Prostate gland (tissue), 2 donors: ENCODE measurements around the gene MMS19. TPM values are rescaled to one million over a fixed set of nuclear protein-coding genes. Genes with fewer than 3 reads are reported as not detected.

Experiments
- DNase-seq: peaks from one replicate; pipeline ENCODE4 v3.0.0-alpha.2; 2019; ENCODE audit warnings: low spot score
- H3K27ac ChIP-seq, 2 donors: fragments of 200-600 bp; sonication (generic); 2 replicates each; pipeline ENCODE4 v1.5.1; 2017 to 2019
- H3K27me3 ChIP-seq: fragments of 200-600 bp; sonication (generic); replicated peaks from 2 replicates; pipeline ENCODE4 v1.5.1; 2019; ENCODE audit not compliant: insufficient read depth
- H3K36me3 ChIP-seq, 2 donors: fragments of 200-600 bp; sonication (generic); 1 replicate in 1 of 2; 2 replicates in 1 of 2; pipeline versions ENCODE4 v1.5.1 to v1.8.1; 2017 to 2019
- H3K4me1 ChIP-seq: fragments of 200-600 bp; sonication (generic); replicated peaks from 2 replicates; pipeline ENCODE4 v1.5.1; 2019
- H3K4me3 ChIP-seq, 2 donors: fragments of 200-600 bp; sonication (generic); 2 replicates each; pipeline ENCODE4 v1.5.1; 2017 to 2019
- H3K9me3 ChIP-seq: fragments of 200-600 bp; sonication (generic); 2 replicates; pipeline ENCODE4 v1.5.1; 2017
- CTCF ChIP-seq, 4 experiments: fragments of 200-600 bp in 2 of 4; fragments of 450-650 bp in 2 of 4; sonication (generic) in 2 of 4; IDR thresholded peaks; 1 replicate in 3 of 4; 2 replicates in 1 of 4; pipeline ENCODE4 v1.5.1; 2016 to 2019; ENCODE audit warnings: antibody characterized with exemption in 4 of 4, mild to moderate bottlenecking in 2 of 4, moderate library complexity in 2 of 4
- POLR2A ChIP-seq: fragments of 450-650 bp; IDR thresholded peaks from one replicate; pipeline ENCODE4 v1.6.1; 2016; ENCODE audit warnings: antibody characterized with exemption, mild to moderate bottlenecking
- POLR2AphosphoS5 ChIP-seq: sonication (generic); formaldehyde crosslinking; IDR thresholded peaks from one replicate; pipeline ENCODE4 v1.6.1; 2017; ENCODE audit warnings: antibody characterized with exemption
- WGBS: methylation state at CpG from one replicate; pipeline ENCODE4 v1.1.5; 2018; 5-methylcytosine and 5-hydroxymethylcytosine counted together
- intact Hi-C: fragments of 100-400 bp; cut with DNase I; formaldehyde crosslinking; loops from one replicate; pipeline ENCODE4 v1.14.2; 2022
- total RNA-seq, 2 donors: library from RNA; depleted of rRNA; stranded (reverse); fragments of >200 nt; gene quantifications; one replicate each; pipeline ENCODE4 v1.1.0, GENCODE V29; 2016

The MMS19 gene
- total RNA-seq, 2 donors from 2014 or later = 41.5 to 207 TPM

DNA sequence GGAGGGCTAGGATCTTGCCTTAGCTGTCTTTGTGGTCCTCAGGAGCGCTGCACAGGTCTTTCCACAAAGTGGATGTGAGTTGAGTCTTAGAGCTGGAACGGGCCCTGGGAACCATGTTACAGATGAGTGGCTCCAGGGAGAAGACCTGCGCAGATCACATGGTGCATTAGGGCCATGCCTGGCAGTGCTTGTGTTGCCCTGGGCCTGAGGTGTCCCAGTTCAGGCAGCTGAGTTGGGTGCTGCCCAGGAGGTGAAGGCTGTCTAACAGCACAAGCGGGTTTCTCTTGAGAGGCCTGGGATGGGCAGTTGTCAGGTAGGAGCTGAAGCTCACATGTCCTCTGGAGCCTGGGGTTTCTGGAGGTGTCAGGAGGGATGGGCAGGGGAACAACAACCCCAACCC lies 40.6 kb upstream of the MMS19 start:
- Histone ChIP-seq H3K4me1 (peaks cover 8% of the 10 kb centered on the region), H3K27ac (no peak overlapping the region), H3K27me3 (no peaks in the 10 kb centered on the region), H3K9me3 (no peaks in the 10 kb centered on the region), H3K4me3 (no peak overlapping the region), H3K36me3 (no peaks in the 10 kb centered on the region)
- no peak for DNase-seq
- TF ChIP-seq POLR2A = no peak
- no peak for TF ChIP-seq POLR2AphosphoS5
- no peak for TF ChIP-seq CTCF (IDR thresholded peaks at IDR 0.05)
- intact Hi-C loops = no loop called here
- 95% methylated on average over 4 of the region's 4 CpGs for WGBS

GRCh38 chr10:97538411-97538810 lies 40.2 kb upstream of the MMS19 start:
- 57% methylated on average over 4 of the region's 4 CpGs for WGBS
- no peak overlapping the region for H3K27ac ChIP-seq
- H3K9me3 ChIP-seq = no peaks in the 10 kb centered on the region
- no peaks in the 10 kb centered on the region for H3K27me3 ChIP-seq
- no peak for DNase-seq
- H3K36me3 ChIP-seq = no peaks in the 10 kb centered on the region
- intact Hi-C loops = no loop called here
- TF ChIP-seq CTCF (IDR thresholded peaks at IDR 0.05) (no peak), POLR2AphosphoS5 (no peak)
- no peak overlapping the region for H3K4me3 ChIP-seq
- H3K4me1 ChIP-seq = peaks cover 8% of the 10 kb centered on the region

- Histone ChIP-seq H3K4me3 (no peak overlapping the region), H3K27me3 (no peaks in the 10 kb centered on the region)
Measured at GRCh38 chr10:97537186-97537869, 39.1 kb upstream of the MMS19 start.

GRCh38 chr10:97534746-97535367 lies 36.6 kb upstream of the MMS19 start:
- intact Hi-C loops = no loop called here
- Histone ChIP-seq H3K36me3 (no peaks in the 10 kb centered on the region), H3K27ac (no peak overlapping the region), H3K9me3 (no peaks in the 10 kb centered on the region), H3K27me3 (no peaks in the 10 kb centered on the region), H3K4me1 (no peaks in the 10 kb centered on the region), H3K4me3 (no peak overlapping the region)
- no peak for DNase-seq
- whole genome bisulfite sequencing = 84% methylated on average over 6 of the region's 6 CpGs
- TF ChIP-seq CTCF (IDR thresholded peaks at IDR 0.05) = peak in 1 of 4 experiments; percentile 41
- TF ChIP-seq POLR2A = no peak

More at GRCh38 chr10:97537186-97537869, 39.1 kb upstream of the MMS19 start:
- DNase-seq = no peak
- TF ChIP-seq CTCF (IDR thresholded peaks at IDR 0.05) (no peak), POLR2AphosphoS5 (no peak), POLR2A (no peak)
- intact Hi-C loops = no loop called here
- 90% methylated on average over 5 of the region's 5 CpGs for WGBS
- Histone ChIP-seq H3K9me3 (no peaks in the 10 kb centered on the region), H3K27ac (no peak overlapping the region), H3K36me3 (no peaks in the 10 kb centered on the region), H3K4me1 (peaks cover 4% of the 10 kb centered on the region)

DNA sequence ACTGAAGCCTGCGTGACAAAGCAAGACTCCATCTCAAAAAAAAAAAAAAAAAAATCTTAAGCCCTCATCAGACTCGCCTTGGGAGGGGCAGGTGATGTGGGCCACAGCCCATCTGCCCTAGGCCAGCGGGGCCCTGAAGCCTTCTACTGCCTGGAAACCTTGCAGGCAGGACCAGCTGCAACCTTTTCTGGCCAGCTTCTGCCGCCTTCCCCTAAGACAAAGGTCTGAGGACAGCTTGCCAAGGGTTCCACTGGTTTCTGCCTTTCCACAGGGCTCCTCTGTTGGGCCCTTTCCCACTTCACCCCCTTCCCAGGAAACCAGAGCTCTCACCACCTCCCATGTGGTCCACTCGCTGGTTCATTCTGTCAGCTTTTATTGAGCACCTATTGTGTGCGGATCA lies 35.7 kb upstream of the MMS19 start:
- TF ChIP-seq CTCF (IDR thresholded peaks at IDR 0.05) (no peak), POLR2A (no peak), POLR2AphosphoS5 (no peak)
- Histone ChIP-seq H3K9me3 (no peaks in the 10 kb centered on the region), H3K4me1 (no peaks in the 10 kb centered on the region), H3K4me3 (no peak overlapping the region), H3K27ac (no peak overlapping the region), H3K36me3 (no peaks in the 10 kb centered on the region), H3K27me3 (no peaks in the 10 kb centered on the region)
- no peak for DNase-seq
- WGBS = 83% methylated on average over 6 of the region's 6 CpGs
- intact Hi-C loops = no loop called here
